ENCODE results near the gene PAMR1. TPM values are rescaled to one million over a fixed set of nuclear protein-coding genes. Genes with fewer than 3 reads are reported as not detected.

PAMR1 gene
- total RNA-seq, 4 donors from 2014 or later = 2.6 to 64.4 (median 9.5) TPM

- no peak for DNase-seq
- TF ChIP-seq POLR2A (IDR thresholded peaks at IDR 0.05) = no peak
- peak in 1 of 6 experiments; percentile 21 for TF ChIP-seq CTCF (IDR thresholded peaks at IDR 0.05)
- H3K36me3 ChIP-seq = no peaks in the 10 kb centered on the region
Observed at GRCh38 chr11:35412285-35412684, 113.1 kb downstream of the PAMR1 start.

GRCh38 chr11:35407041-35407440 lies 118.4 kb downstream of the PAMR1 start:
- DNase-seq = no peak
- Histone ChIP-seq H3K27me3 (no peaks in the 10 kb centered on the region), H3K36me3 (no peaks in the 10 kb centered on the region), H3K4me1 (no peaks in the 10 kb centered on the region), H3K4me3 (no peak overlapping the region), H3K9me3 (no peaks in the 10 kb centered on the region), H3K27ac (no peak overlapping the region)
- no peak for TF ChIP-seq POLR2A (IDR thresholded peaks at IDR 0.05)
- no peak for TF ChIP-seq CTCF (IDR thresholded peaks at IDR 0.05)

More at GRCh38 chr11:35412285-35412684, 113.1 kb downstream of the PAMR1 start:
- Histone ChIP-seq H3K27me3 (no peaks in the 10 kb centered on the region), H3K9me3 (no peaks in the 10 kb centered on the region), H3K4me1 (no peaks in the 10 kb centered on the region), H3K4me3 (no peak overlapping the region), H3K27ac (no peak overlapping the region)

- Histone ChIP-seq H3K9me3 (no peaks in the 10 kb centered on the region), H3K36me3 (no peaks in the 10 kb centered on the region), H3K27ac (no peak overlapping the region), H3K4me3 (no peak overlapping the region), H3K27me3 (no peaks in the 10 kb centered on the region), H3K4me1 (no peaks in the 10 kb centered on the region)
- TF ChIP-seq CTCF (IDR thresholded peaks at IDR 0.05) (peak in 4 of 6 experiments; percentile 43 to 56 (median 48)), POLR2A (IDR thresholded peaks at IDR 0.05) (no peak)
- peak in 2 of 3 donors; percentile 60 to 61 for DNase-seq
Observed at GRCh38 chr11:35404388-35404775, 121.0 kb downstream of the PAMR1 start.

GRCh38 chr11:35403765-35404387 lies 121.5 kb downstream of the PAMR1 start:
- TF ChIP-seq POLR2A (IDR thresholded peaks at IDR 0.05) (no peak), CTCF (IDR thresholded peaks at IDR 0.05) (no peak)
- Histone ChIP-seq H3K27ac (no peak overlapping the region), H3K4me1 (no peaks in the 10 kb centered on the region), H3K4me3 (no peak overlapping the region), H3K9me3 (no peaks in the 10 kb centered on the region), H3K36me3 (no peaks in the 10 kb centered on the region), H3K27me3 (no peaks in the 10 kb centered on the region)
- no peak for DNase-seq

- Histone ChIP-seq H3K27ac (no peak overlapping the region), H3K9me3 (no peaks in the 10 kb centered on the region), H3K4me1 (no peaks in the 10 kb centered on the region), H3K4me3 (no peak overlapping the region), H3K36me3 (no peaks in the 10 kb centered on the region), H3K27me3 (no peaks in the 10 kb centered on the region)
- TF ChIP-seq CTCF (IDR thresholded peaks at IDR 0.05) (no peak), POLR2A (IDR thresholded peaks at IDR 0.05) (no peak)
- no peak for DNase-seq
Observed at GRCh38 chr11:35402751-35403660, 122.4 kb downstream of the PAMR1 start.

All from Peyer's patch (tissue), 4 donors.